ENCODE data around the gene TPM1. TPM values are rescaled to one million over a fixed set of nuclear protein-coding genes. Genes with fewer than 3 reads are reported as not detected.

TPM1 gene
- total RNA-seq, 1 experiment from 2014 or later = 22.5 TPM

GRCh38 chr15:63054281-63054683, 11.7 kb downstream of the TPM1 start:
- Histone ChIP-seq H3K27me3 (ENCODE audit: insufficient read depth, low read length) (no peaks in the 10 kb centered on the region), H3K27ac (ENCODE audit: low read depth, low read length) (no peak overlapping the region), H3K4me1 (ENCODE audit: control insufficient read depth in 1 of 2, insufficient read depth in 2 of 2, low read length in 2 of 2) (peaks cover 10 to 15% of the 10 kb centered on the region in 2 experiments), H4K20me1 (ENCODE audit: insufficient read depth) (no peaks in the 10 kb centered on the region), H3K9ac (ENCODE audit: low read length) (no peak overlapping the region), H3K9me2 (ENCODE audit: insufficient read depth) (no peaks in the 10 kb centered on the region), H3K4me2 (ENCODE audit: low read length) (no peak overlapping the region), H3K36me3 (ENCODE audit: control insufficient read depth in 1 of 2, insufficient read depth in 2 of 2, low read length in 2 of 2) (no peaks in the 10 kb centered on the region), H3K9me3 (ENCODE audit: control insufficient read depth in 1 of 2, insufficient read depth in 1 of 2, low read depth in 1 of 2, low read length in 2 of 2) (no peaks in the 10 kb centered on the region), H3K4me3 (replicated peaks in 1 of 2; ENCODE audit: low read depth in 1 of 2, low read length in 2 of 2) (no peak overlapping the region), H3K79me2 (ENCODE audit: insufficient read depth, low read length) (no peaks in the 10 kb centered on the region; the same call in 1 of the 2 replicates), H2AFZ (ENCODE audit: low read depth, low read length, poor library complexity, severe bottlenecking) (no peak overlapping the region)
- BruUV-seq (replicated peaks) = no TSS peak
- ATAC-seq = no peak
- POLR2A ChIA-PET = no interaction called here
- TF ChIP-seq REST (IDR thresholded peaks at IDR 0.05; ENCODE audit: low read depth) (no peak), RAD21 (IDR thresholded peaks at IDR 0.05; ENCODE audit: low read depth) (no peak), SRF (IDR thresholded peaks at IDR 0.05; ENCODE audit: low read depth) (no peak), EZH2 (IDR thresholded peaks at IDR 0.05) (no peak), ELF1 (IDR thresholded peaks at IDR 0.05; ENCODE audit: borderline replicate concordance, low read depth) (no peak)
- CTCF ChIA-PET = no interaction called here
- RAD21 ChIA-PET (ENCODE audit: low non-redundant PET in 1 of 2, low total read pairs in 2 of 2, uncharacterized antibody in 2 of 2, unreplicated experiment in 2 of 2) = no interaction called here
- no peak for DNase-seq (ENCODE audit: low read depth, low spot score)
- intact Hi-C loops (cut with micrococcal nuclease) = no loop called here

GRCh38 chr15:63054985-63055384, 12.4 kb downstream of the TPM1 start:
- H3K27ac ChIP-seq (ENCODE audit: low read depth, low read length) = no peak overlapping the region
- intact Hi-C loops (cut with micrococcal nuclease) = no loop called here
- CTCF ChIA-PET = no interaction called here
- no peaks in the 10 kb centered on the region for H3K79me2 ChIP-seq (ENCODE audit: insufficient read depth, low read length)
- no peaks in the 10 kb centered on the region for H3K27me3 ChIP-seq (ENCODE audit: insufficient read depth, low read length)
- no peaks in the 10 kb centered on the region for H3K9me3 ChIP-seq (ENCODE audit: control insufficient read depth in 1 of 2, insufficient read depth in 1 of 2, low read depth in 1 of 2, low read length in 2 of 2)
- no peaks in the 10 kb centered on the region for H4K20me1 ChIP-seq (ENCODE audit: insufficient read depth)
- no peaks in the 10 kb centered on the region for H3K36me3 ChIP-seq (ENCODE audit: control insufficient read depth in 1 of 2, insufficient read depth in 2 of 2, low read length in 2 of 2)
- no TSS peak for BruUV-seq (replicated peaks)
- H2AFZ ChIP-seq (ENCODE audit: low read depth, low read length, poor library complexity, severe bottlenecking) = no peak overlapping the region
- no peaks in the 10 kb centered on the region for H3K9me2 ChIP-seq (ENCODE audit: insufficient read depth)
- H3K4me2 ChIP-seq (ENCODE audit: low read length) = no peak overlapping the region
- TF ChIP-seq MAX (IDR thresholded peaks at IDR 0.05) = no peak
- TF ChIP-seq JUND (IDR thresholded peaks at IDR 0.05) = no peak
- no peak for TF ChIP-seq EGR1 (IDR thresholded peaks at IDR 0.05; ENCODE audit: low read depth)
- TF ChIP-seq ZFX (IDR thresholded peaks at IDR 0.05) = no peak
- TF ChIP-seq TCF7L2 (IDR thresholded peaks at IDR 0.05; ENCODE audit: borderline replicate concordance, extremely low read depth, insufficient read depth, insufficient read length) = no peak
- TF ChIP-seq RAD21 (IDR thresholded peaks at IDR 0.05; ENCODE audit: low read depth) = no peak
- no peak for TF ChIP-seq FOSL1 (IDR thresholded peaks at IDR 0.05; ENCODE audit: low read depth)
- TF ChIP-seq CTCF (IDR thresholded peaks at IDR 0.05 in 2 of 3, conservative IDR thresholded peaks at IDR 0.05 in 1 of 3; ENCODE audit: borderline replicate concordance in 1 of 3, insufficient read depth in 1 of 3, low read depth in 2 of 3, low read length in 2 of 3) = no peak
- no peak for TF ChIP-seq EZH2 (IDR thresholded peaks at IDR 0.05)
- ATAC-seq (no peak), DNase-seq (ENCODE audit: low read depth, low spot score) (no peak)
- POLR2A ChIA-PET = no interaction called here
- RAD21 ChIA-PET (ENCODE audit: low non-redundant PET in 1 of 2, low total read pairs in 2 of 2, uncharacterized antibody in 2 of 2, unreplicated experiment in 2 of 2) = no interaction called here
- peaks cover 4 to 11% of the 10 kb centered on the region in 2 experiments; a peak in 3 of 4 replicates for H3K4me1 ChIP-seq (ENCODE audit: control insufficient read depth in 1 of 2, insufficient read depth in 2 of 2, low read length in 2 of 2)
- no peak overlapping the region for H3K9ac ChIP-seq (ENCODE audit: low read length)
- H3K4me3 ChIP-seq (replicated peaks in 1 of 2; ENCODE audit: low read depth in 1 of 2, low read length in 2 of 2) = no peak overlapping the region

Measured in HCT116 (cell line).